ENCODE results near the gene SST. TPM values are rescaled to one million over a fixed set of nuclear protein-coding genes. Genes with fewer than 3 reads are reported as not detected.

SST gene
- total RNA-seq, 1 donor from 2014 or later, result not detected

- H3K36me3 ChIP-seq (ENCODE audit: control insufficient read depth, insufficient read depth, low read length), result no peaks in the 10 kb centered on the region
- no peak overlapping the region for H3K4me3 ChIP-seq (ENCODE audit: low read depth, low read length)
- no peaks in the 10 kb centered on the region for H3K27me3 ChIP-seq (ENCODE audit: control insufficient read depth, insufficient read depth, low read length)
- no peak for TF ChIP-seq CTCF (IDR thresholded peaks at IDR 0.05; ENCODE audit: insufficient read depth, low read length, poor library complexity, severe bottlenecking)
- DNase-seq (ENCODE audit: low read depth), result no peak
Measured at GRCh38 chr3:187636528-187636927, 33.7 kb downstream of the SST start.

GRCh38 chr3:187630404-187630803 is 39.8 kb downstream of the SST start:
- no peak for TF ChIP-seq CTCF (IDR thresholded peaks at IDR 0.05; ENCODE audit: insufficient read depth, low read length, poor library complexity, severe bottlenecking)
- no peak for DNase-seq (ENCODE audit: low read depth)
- no peaks in the 10 kb centered on the region for H3K27me3 ChIP-seq (ENCODE audit: control insufficient read depth, insufficient read depth, low read length)
- no peaks in the 10 kb centered on the region for H3K36me3 ChIP-seq (ENCODE audit: control insufficient read depth, insufficient read depth, low read length)
- H3K4me3 ChIP-seq (ENCODE audit: low read depth, low read length), result no peak overlapping the region

- no peak overlapping the region for H3K4me3 ChIP-seq (ENCODE audit: low read depth, low read length)
- TF ChIP-seq CTCF (IDR thresholded peaks at IDR 0.05; ENCODE audit: insufficient read depth, low read length, poor library complexity, severe bottlenecking), result no peak
- no peaks in the 10 kb centered on the region for H3K36me3 ChIP-seq (ENCODE audit: control insufficient read depth, insufficient read depth, low read length)
- DNase-seq (ENCODE audit: low read depth), result no peak
- H3K27me3 ChIP-seq (ENCODE audit: control insufficient read depth, insufficient read depth, low read length), result no peaks in the 10 kb centered on the region
Measured at GRCh38 chr3:187629711-187630110, 40.5 kb downstream of the SST start.

- DNase-seq (ENCODE audit: low read depth), result no peak
- no peak for TF ChIP-seq CTCF (IDR thresholded peaks at IDR 0.05; ENCODE audit: insufficient read depth, low read length, poor library complexity, severe bottlenecking)
- Histone ChIP-seq H3K36me3 (ENCODE audit: control insufficient read depth, insufficient read depth, low read length) (no peaks in the 10 kb centered on the region), H3K4me3 (ENCODE audit: low read depth, low read length) (no peak overlapping the region), H3K27me3 (ENCODE audit: control insufficient read depth, insufficient read depth, low read length) (no peaks in the 10 kb centered on the region)
Measured at GRCh38 chr3:187628169-187628568, 42.0 kb downstream of the SST start.

GRCh38 chr3:187626581-187626980 is 43.6 kb downstream of the SST start:
- H3K27me3 ChIP-seq (ENCODE audit: control insufficient read depth, insufficient read depth, low read length), result no peaks in the 10 kb centered on the region
- DNase-seq (ENCODE audit: low read depth), result no peak
- TF ChIP-seq CTCF (IDR thresholded peaks at IDR 0.05; ENCODE audit: insufficient read depth, low read length, poor library complexity, severe bottlenecking), result no peak
- no peak overlapping the region for H3K4me3 ChIP-seq (ENCODE audit: low read depth, low read length)
- H3K36me3 ChIP-seq (ENCODE audit: control insufficient read depth, insufficient read depth, low read length), result no peaks in the 10 kb centered on the region

GRCh38 chr3:187624588-187624987 is 45.6 kb downstream of the SST start:
- H3K27me3 ChIP-seq (ENCODE audit: control insufficient read depth, insufficient read depth, low read length), result no peaks in the 10 kb centered on the region

More at GRCh38 chr3:187624588-187624987, 45.6 kb downstream of the SST start:
- Histone ChIP-seq H3K36me3 (ENCODE audit: control insufficient read depth, insufficient read depth, low read length) (no peaks in the 10 kb centered on the region), H3K4me3 (ENCODE audit: low read depth, low read length) (no peak overlapping the region)
- DNase-seq (ENCODE audit: low read depth), result no peak
- no peak for TF ChIP-seq CTCF (IDR thresholded peaks at IDR 0.05; ENCODE audit: insufficient read depth, low read length, poor library complexity, severe bottlenecking)

Measured in kidney epithelial cell (primary cell).